Neuronal stem cell (in vitro differentiated cells): Measurements from ENCODE around the gene DTNBP1.

Experiments
- DNase-seq: peaks from one replicate; pipeline ENCODE4 v3.0.0-alpha.2; 2013; ENCODE audit warnings: low spot score
- H2AFZ ChIP-seq: one replicate; pipeline ENCODE4 v1.6.1; 2013; ENCODE audit warnings: mild to moderate bottlenecking, low read length, inconsistent platforms
- H2AK5ac ChIP-seq: 2 replicates; pipeline ENCODE4 v1.6.1; 2013; ENCODE audit warnings: low read depth, mild to moderate bottlenecking, inconsistent platforms, low read length, moderate library complexity, mixed read lengths
- H2BK120ac ChIP-seq: 2 replicates; pipeline ENCODE4 v1.6.1; 2013; ENCODE audit warnings: low read depth, mild to moderate bottlenecking, inconsistent platforms, low read length, moderate library complexity, mixed read lengths
- H2BK12ac ChIP-seq: one replicate; pipeline ENCODE4 v1.6.1; 2013; ENCODE audit warnings: low read length, inconsistent platforms
- H2BK15ac ChIP-seq: 2 replicates; pipeline ENCODE4 v1.6.1; 2013; ENCODE audit warnings: mild to moderate bottlenecking, low read length, inconsistent platforms, mixed read lengths
- H2BK5ac ChIP-seq: one replicate; pipeline ENCODE4 v1.6.1; 2013; ENCODE audit warnings: inconsistent platforms, mild to moderate bottlenecking, low read length, moderate library complexity
- H3K14ac ChIP-seq: one replicate; pipeline ENCODE4 v1.6.1; 2013; ENCODE audit warnings: low read length, inconsistent platforms
- H3K18ac ChIP-seq: 2 replicates; pipeline ENCODE4 v1.6.1; 2013; ENCODE audit warnings: low read length, inconsistent platforms
- H3K23ac ChIP-seq: 2 replicates; pipeline ENCODE4 v1.6.1; 2013; ENCODE audit warnings: low read depth, mild to moderate bottlenecking, mixed read lengths, low read length, inconsistent platforms; ENCODE audit not compliant: poor library complexity
- H3K27ac ChIP-seq: replicated peaks from 3 replicates; pipeline ENCODE4 v1.5.1; 2013; ENCODE audit warnings: low read length, inconsistent platforms
- H3K27me3 ChIP-seq, 3 experiments: 2 replicates each; pipeline ENCODE4 v1.6.1; 2013; ENCODE audit warnings: low read length in 3 of 3, mild to moderate bottlenecking in 2 of 3, inconsistent platforms in 1 of 3, low read depth in 1 of 3, mixed read lengths in 1 of 3, moderate library complexity in 1 of 3; ENCODE audit not compliant: control insufficient read depth in 3 of 3, insufficient read depth in 3 of 3
- H3K36me3 ChIP-seq, 2 donors: replicated peaks in 1 of 2; 2 replicates each; pipeline ENCODE4 v1.6.1; 2013; ENCODE audit warnings: low read length in 2 of 2; ENCODE audit not compliant: control insufficient read depth in 2 of 2, insufficient read depth in 2 of 2
- H3K4ac ChIP-seq: 2 replicates; pipeline ENCODE4 v1.6.1; 2013; ENCODE audit warnings: inconsistent platforms, mild to moderate bottlenecking, low read length, moderate library complexity
- H3K4me1 ChIP-seq, 2 donors: 1 replicate in 1 of 2; 2 replicates in 1 of 2; pipeline ENCODE4 v1.6.1; 2013; ENCODE audit warnings: low read length in 2 of 2, low read depth in 1 of 2; ENCODE audit not compliant: control insufficient read depth in 2 of 2, insufficient read depth in 1 of 2
- H3K4me2 ChIP-seq: one replicate; pipeline ENCODE4 v1.6.1; 2013; ENCODE audit warnings: mild to moderate bottlenecking, low read length, inconsistent platforms; ENCODE audit not compliant: insufficient read depth, poor library complexity, severe bottlenecking
- H3K4me3 ChIP-seq, 2 donors: 2 replicates each; pipeline ENCODE4 v1.5.1; 2013; ENCODE audit warnings: low read length in 2 of 2, mild to moderate bottlenecking in 2 of 2, inconsistent platforms in 1 of 2, moderate library complexity in 1 of 2
- H3K79me1 ChIP-seq: one replicate; pipeline ENCODE4 v1.6.1; 2013; ENCODE audit warnings: low read depth, mild to moderate bottlenecking, inconsistent platforms, low read length, moderate library complexity
- H3K9ac ChIP-seq: one replicate; pipeline ENCODE4 v1.6.1; 2013; ENCODE audit warnings: mild to moderate bottlenecking, low read depth, low read length, inconsistent platforms; ENCODE audit not compliant: poor library complexity
- H3K9me3 ChIP-seq, 2 donors: replicated peaks in 1 of 2; 2 replicates each; pipeline versions ENCODE3 to v1.6.1; 2013; ENCODE audit warnings: low read length in 2 of 2, mild to moderate bottlenecking in 2 of 2, inconsistent platforms in 1 of 2, low read depth in 1 of 2, mixed read lengths in 1 of 2, moderate library complexity in 1 of 2; ENCODE audit not compliant: control insufficient read depth in 2 of 2, insufficient read depth in 1 of 2
- H4K8ac ChIP-seq: one replicate; pipeline ENCODE4 v1.6.1; 2013; ENCODE audit warnings: low read depth, mild to moderate bottlenecking, inconsistent platforms, low read length, moderate library complexity
- H4K91ac ChIP-seq: one replicate; pipeline ENCODE4 v1.6.1; 2013; ENCODE audit warnings: low read length, low read depth, mild to moderate bottlenecking, inconsistent platforms; ENCODE audit not compliant: poor library complexity
- WGBS, 2 donors: extraction: QIAGEN DNeasy Blood & Tissue Kit; methylation state at CpG; one replicate each; pipeline ENCODE4 v1.1.7; 2013; ENCODE audit warnings: missing lambda C conversion rate in 2 of 2, mixed read lengths in 1 of 2; ENCODE audit not compliant: insufficient read length in 2 of 2, insufficient replicate concordance in 1 of 2; ENCODE audit errors: extremely low coverage in 2 of 2; 5-methylcytosine and 5-hydroxymethylcytosine counted together

DTNBP1 gene

GRCh38 chr6:15555101-15556038 lies 107.5 kb downstream of the DTNBP1 start:
- Histone ChIP-seq H2BK15ac (no peak overlapping the region), H2BK12ac (no peak overlapping the region), H2AK5ac (no peak overlapping the region), H4K8ac (no peak overlapping the region), H3K36me3 (no peaks in the 10 kb centered on the region), H3K9ac (no peak overlapping the region), H3K4me3 (no peak overlapping the region), H3K9me3 (no peaks in the 10 kb centered on the region), H3K4me1 (peaks cover 10 to 11% of the 10 kb centered on the region in 2 donors), H3K18ac (no peak overlapping the region), H3K27me3 (no peaks in the 10 kb centered on the region), H2BK120ac (no peak overlapping the region), H3K27ac (no peak overlapping the region), H4K91ac (no peak overlapping the region), H3K79me1 (no peaks in the 10 kb centered on the region), H2AFZ (no peak overlapping the region), H3K14ac (no peak overlapping the region), H3K4ac (no peak overlapping the region), H3K23ac (no peak overlapping the region), H3K4me2 (no peak overlapping the region), H2BK5ac (no peak overlapping the region)
- no peak for DNase-seq
- WGBS, 2 donors: no CpG with 5 or more reads among the region's 5 CpGs

- Histone ChIP-seq H3K27me3 (no peaks in the 10 kb centered on the region), H2BK5ac (no peak overlapping the region), H2AFZ (no peak overlapping the region), H3K9me3 (no peaks in the 10 kb centered on the region), H2BK120ac (no peak overlapping the region), H3K14ac (no peak overlapping the region), H3K9ac (no peak overlapping the region), H4K8ac (no peak overlapping the region), H3K4ac (no peak overlapping the region), H3K4me1 (peaks cover 10 to 11% of the 10 kb centered on the region in 2 donors), H2BK15ac (no peak overlapping the region), H3K4me2 (no peak overlapping the region), H3K4me3 (no peak overlapping the region), H3K79me1 (no peaks in the 10 kb centered on the region), H2AK5ac (no peak overlapping the region), H2BK12ac (no peak overlapping the region), H3K36me3 (no peaks in the 10 kb centered on the region), H3K23ac (no peak overlapping the region), H4K91ac (no peak overlapping the region), H3K18ac (no peak overlapping the region), H3K27ac (no peak overlapping the region)
- DNase-seq: no peak
- WGBS, 2 donors: no CpG with 5 or more reads among the region's 6 CpGs
Measured at GRCh38 chr6:15554728-15555100, 108.1 kb downstream of the DTNBP1 start.

- Histone ChIP-seq H3K27me3 (no peaks in the 10 kb centered on the region), H2AK5ac (no peak overlapping the region), H4K91ac (no peak overlapping the region), H2BK15ac (no peak overlapping the region), H3K9ac (no peak overlapping the region), H2BK120ac (no peak overlapping the region), H3K27ac (no peak overlapping the region), H3K4ac (no peak overlapping the region), H2AFZ (no peak overlapping the region), H3K14ac (no peak overlapping the region), H3K4me1 (peaks cover 10 to 11% of the 10 kb centered on the region in 2 donors), H2BK5ac (no peak overlapping the region), H2BK12ac (no peak overlapping the region), H3K36me3 (no peaks in the 10 kb centered on the region), H3K4me3 (no peak overlapping the region), H3K18ac (no peak overlapping the region), H3K4me2 (no peak overlapping the region), H3K9me3 (no peaks in the 10 kb centered on the region), H4K8ac (no peak overlapping the region), H3K79me1 (no peaks in the 10 kb centered on the region), H3K23ac (no peak overlapping the region)
- DNase-seq: no peak
- WGBS, 2 donors: no CpG with 5 or more reads among the region's 4 CpGs
Measured at GRCh38 chr6:15553736-15554294, 109.0 kb downstream of the DTNBP1 start.

GRCh38 chr6:15553031-15553430 lies 109.8 kb downstream of the DTNBP1 start:
- H3K9me3 ChIP-seq: no peaks in the 10 kb centered on the region
- H3K4me2 ChIP-seq: no peak overlapping the region
- no peak overlapping the region for H3K14ac ChIP-seq
- H3K23ac ChIP-seq: no peak overlapping the region
- H4K8ac ChIP-seq: no peak overlapping the region
- no peaks in the 10 kb centered on the region for H3K27me3 ChIP-seq
- H2BK12ac ChIP-seq: no peak overlapping the region
- no peak overlapping the region for H3K18ac ChIP-seq
- H2BK15ac ChIP-seq: no peak overlapping the region
- no peak overlapping the region for H3K4me3 ChIP-seq
- no CpG with 5 or more reads among the region's 2 CpGs for WGBS, 2 donors
- no peak for DNase-seq
- no peak overlapping the region for H2AFZ ChIP-seq
- no peak overlapping the region for H2BK5ac ChIP-seq
- no peak overlapping the region for H3K9ac ChIP-seq
- H3K4ac ChIP-seq: no peak overlapping the region
- peaks cover 10 to 11% of the 10 kb centered on the region in 2 donors for H3K4me1 ChIP-seq
- H3K36me3 ChIP-seq: no peaks in the 10 kb centered on the region
- no peak overlapping the region for H3K27ac ChIP-seq
- no peak overlapping the region for H2BK120ac ChIP-seq
- H4K91ac ChIP-seq: no peak overlapping the region
- H2AK5ac ChIP-seq: no peak overlapping the region
- H3K79me1 ChIP-seq: no peaks in the 10 kb centered on the region
